ENCODE measurements around the gene SRM. TPM values are rescaled to one million over a fixed set of nuclear protein-coding genes. Genes with fewer than 3 reads are reported as not detected.
"Not testable (repeated sequence)": the region's sequence is repeated elsewhere in the genome, so short reads cannot be mapped to it uniquely, and the experiment has no call there.

The SRM gene
- total RNA-seq, 1 donor from 2014 or later, result 92.6 TPM

DNA sequence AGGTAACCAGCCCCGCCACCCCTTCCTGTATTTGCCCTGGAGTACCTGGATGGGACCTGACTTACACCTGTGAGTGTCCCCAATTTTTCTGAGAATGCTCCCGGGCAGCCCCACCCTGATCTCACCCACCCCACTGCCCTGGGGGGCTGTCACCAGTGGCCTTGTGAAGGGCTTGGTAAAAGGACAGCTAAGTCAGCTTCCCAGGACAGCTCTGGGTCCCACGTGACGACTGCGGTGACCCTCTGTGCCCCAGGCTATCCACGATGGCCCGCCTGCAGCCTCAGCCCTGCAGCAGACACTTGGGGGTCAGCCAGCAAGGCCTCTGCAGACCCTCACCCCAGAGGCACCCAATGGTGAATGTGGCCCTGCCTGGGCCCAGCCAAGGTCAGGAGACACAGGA lies 5.6 kb downstream of the SRM start:
- DNase-seq (ENCODE audit: extremely low spot score, unreplicated experiment), result no peak
- no peaks in the 10 kb centered on the region for H3K27me3 Mint-ChIP-seq
- H3K4me1 Mint-ChIP-seq (ENCODE audit: unreplicated experiment), result peaks cover 3% of the 10 kb centered on the region
- no peaks in the 10 kb centered on the region for H3K36me3 Mint-ChIP-seq
- no peak for TF ChIP-seq CTCF (conservative IDR thresholded peaks at IDR 0.05)
- H3K9me3 Mint-ChIP-seq, result no peaks in the 10 kb centered on the region
- no peak overlapping the region for H3K27ac Mint-ChIP-seq
- no peak overlapping the region for H3K4me3 Mint-ChIP-seq

GRCh38 chr1:11053758-11054137 lies 6.1 kb downstream of the SRM start:
- no peak overlapping the region for H3K4me3 Mint-ChIP-seq
- TF ChIP-seq CTCF (conservative IDR thresholded peaks at IDR 0.05), result no peak
- DNase-seq (ENCODE audit: extremely low spot score, unreplicated experiment), result no peak
- H3K4me1 Mint-ChIP-seq (ENCODE audit: unreplicated experiment), result peaks cover 3% of the 10 kb centered on the region
- H3K27me3 Mint-ChIP-seq, result no peaks in the 10 kb centered on the region
- H3K36me3 Mint-ChIP-seq, result no peaks in the 10 kb centered on the region
- no peak overlapping the region for H3K27ac Mint-ChIP-seq
- no peaks in the 10 kb centered on the region for H3K9me3 Mint-ChIP-seq

- Mint-ChIP-seq H3K36me3 (no peaks in the 10 kb centered on the region), H3K4me1 (ENCODE audit: unreplicated experiment) (no peaks in the 10 kb centered on the region), H3K9me3 (no peaks in the 10 kb centered on the region), H3K27me3 (no peaks in the 10 kb centered on the region), H3K27ac (no peak overlapping the region), H3K4me3 (no peak overlapping the region)
- DNase-seq (ENCODE audit: extremely low spot score, unreplicated experiment), result no peak
- no peak for TF ChIP-seq CTCF (conservative IDR thresholded peaks at IDR 0.05)
Observed at GRCh38 chr1:11052839-11053757, 6.7 kb downstream of the SRM start.

DNA sequence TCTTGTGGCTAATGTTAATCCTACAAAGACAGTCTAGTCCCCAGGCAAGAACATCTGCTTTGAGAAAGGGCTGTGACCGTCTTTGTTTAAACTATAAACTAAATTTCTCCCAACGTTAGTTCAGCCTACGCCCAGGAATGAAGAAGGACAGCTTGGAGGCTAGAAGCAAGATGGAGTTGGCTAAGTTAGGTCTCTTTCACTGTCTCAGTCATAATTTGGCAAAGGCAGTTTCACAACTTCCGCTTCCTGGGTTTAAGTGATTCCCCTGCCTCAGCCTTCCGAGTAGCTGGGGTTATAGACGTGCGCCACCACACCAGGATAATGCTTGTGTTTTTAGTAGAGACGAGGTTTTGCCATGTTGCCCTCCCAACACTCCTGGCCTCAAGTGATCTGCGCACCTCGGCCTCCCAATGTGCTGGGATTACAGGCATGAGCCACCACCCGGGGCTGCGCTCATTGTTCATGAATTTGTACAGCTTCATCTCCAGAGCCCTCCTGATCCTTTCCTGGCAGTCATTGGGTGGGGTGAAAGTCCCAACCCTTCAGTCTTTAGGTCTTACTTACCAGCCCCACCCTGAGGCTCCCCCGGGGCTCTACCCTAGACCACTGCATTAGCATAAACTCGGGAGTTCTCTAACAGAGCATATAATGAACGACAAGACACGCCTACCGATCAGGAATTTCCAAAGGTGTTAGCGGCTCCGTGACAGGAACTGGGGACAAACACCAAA lies 7.9 kb downstream of the SRM start:
- no peaks in the 10 kb centered on the region for H3K9me3 Mint-ChIP-seq
- no peak for TF ChIP-seq CTCF (conservative IDR thresholded peaks at IDR 0.05)
- no peak for DNase-seq (ENCODE audit: extremely low spot score, unreplicated experiment)
- H3K4me3 Mint-ChIP-seq, result no peak overlapping the region
- H3K27me3 Mint-ChIP-seq, result no peaks in the 10 kb centered on the region
- no peaks in the 10 kb centered on the region for H3K36me3 Mint-ChIP-seq
- H3K4me1 Mint-ChIP-seq (ENCODE audit: unreplicated experiment), result no peaks in the 10 kb centered on the region
- no peak overlapping the region for H3K27ac Mint-ChIP-seq

GRCh38 chr1:11051121-11051520 lies 8.7 kb downstream of the SRM start:
- H3K36me3 Mint-ChIP-seq; H3K27me3 Mint-ChIP-seq; H3K27ac Mint-ChIP-seq; H3K4me1 Mint-ChIP-seq (ENCODE audit: unreplicated experiment); DNase-seq (ENCODE audit: extremely low spot score, unreplicated experiment); H3K4me3 Mint-ChIP-seq; H3K9me3 Mint-ChIP-seq: not testable (repeated sequence)
